Kidney epithelial cell (primary cell): ENCODE results near the gene SORCS3. TPM values are rescaled to one million over a fixed set of nuclear protein-coding genes. Genes with fewer than 3 reads are reported as not detected.
A peak's percentile ranks its signal among the peaks of the same experiment; 100 is the strongest.

Source experiments
- DNase-seq: peaks from one replicate; pipeline ENCODE4 v3.0.0-alpha.2; 2010; ENCODE audit warnings: low read depth
- H3K27me3 ChIP-seq: 2 replicates; pipeline ENCODE4 v1.6.0; 2011; ENCODE audit warnings: low read length; ENCODE audit not compliant: control insufficient read depth, insufficient read depth
- H3K36me3 ChIP-seq: 2 replicates; pipeline ENCODE4 v1.5.1; 2011; ENCODE audit warnings: low read length; ENCODE audit not compliant: control insufficient read depth, insufficient read depth
- H3K4me3 ChIP-seq: 2 replicates; pipeline ENCODE4 v1.5.1; 2011; ENCODE audit warnings: low read depth, mild to moderate bottlenecking, control low read depth, low read length
- total RNA-seq: library from RNA; depleted of rRNA; stranded (reverse); fragments of >200 nt; gene quantifications from 2 replicates; pipeline ENCODE4 v1.2.3, GENCODE V29; 2015
- TF ChIP-seq, protein P1 (sequence below): IDR thresholded peaks from 2 replicates; pipeline ENCODE4 v1.5.1; 2011; ENCODE audit warnings: mild to moderate bottlenecking, moderate library complexity, low read length, control low read depth, inconsistent platforms; ENCODE audit not compliant: insufficient read depth, poor library complexity, severe bottlenecking

Gene SORCS3
- total RNA-seq, 1 donor from 2014 or later, result 0.96 TPM

DNA sequence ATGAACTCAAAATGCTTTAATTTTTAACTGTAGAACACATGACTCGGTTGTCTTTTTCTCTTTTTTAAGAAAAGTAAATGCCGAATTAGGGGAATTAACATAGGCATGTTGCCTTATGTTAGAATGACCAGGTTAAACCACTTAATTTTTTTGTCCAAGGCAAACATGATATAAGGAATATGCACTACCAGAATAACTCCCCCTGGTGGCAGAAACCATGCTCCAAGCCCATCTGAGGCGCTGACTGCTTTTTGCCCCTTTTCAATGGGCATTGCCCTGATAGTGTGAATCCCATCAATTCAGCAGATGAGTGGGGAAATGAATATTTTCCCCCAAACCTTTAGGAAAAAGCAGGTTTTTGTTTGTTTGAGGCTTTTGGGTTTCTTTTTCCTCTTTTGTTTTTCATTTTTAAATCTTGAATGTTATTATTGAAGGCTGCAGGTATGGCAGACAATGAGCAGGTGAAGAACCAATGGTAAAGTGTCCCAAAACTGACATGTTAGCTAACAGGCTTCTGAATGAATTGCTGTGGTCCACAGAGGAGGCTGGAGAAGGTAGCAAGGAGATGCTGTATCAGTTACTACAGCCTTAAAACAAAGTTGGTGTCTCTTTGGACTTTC is 284.3 kb downstream of the SORCS3 start:
- TF ChIP-seq, protein P1, sequence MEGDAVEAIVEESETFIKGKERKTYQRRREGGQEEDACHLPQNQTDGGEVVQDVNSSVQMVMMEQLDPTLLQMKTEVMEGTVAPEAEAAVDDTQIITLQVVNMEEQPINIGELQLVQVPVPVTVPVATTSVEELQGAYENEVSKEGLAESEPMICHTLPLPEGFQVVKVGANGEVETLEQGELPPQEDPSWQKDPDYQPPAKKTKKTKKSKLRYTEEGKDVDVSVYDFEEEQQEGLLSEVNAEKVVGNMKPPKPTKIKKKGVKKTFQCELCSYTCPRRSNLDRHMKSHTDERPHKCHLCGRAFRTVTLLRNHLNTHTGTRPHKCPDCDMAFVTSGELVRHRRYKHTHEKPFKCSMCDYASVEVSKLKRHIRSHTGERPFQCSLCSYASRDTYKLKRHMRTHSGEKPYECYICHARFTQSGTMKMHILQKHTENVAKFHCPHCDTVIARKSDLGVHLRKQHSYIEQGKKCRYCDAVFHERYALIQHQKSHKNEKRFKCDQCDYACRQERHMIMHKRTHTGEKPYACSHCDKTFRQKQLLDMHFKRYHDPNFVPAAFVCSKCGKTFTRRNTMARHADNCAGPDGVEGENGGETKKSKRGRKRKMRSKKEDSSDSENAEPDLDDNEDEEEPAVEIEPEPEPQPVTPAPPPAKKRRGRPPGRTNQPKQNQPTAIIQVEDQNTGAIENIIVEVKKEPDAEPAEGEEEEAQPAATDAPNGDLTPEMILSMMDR, result peak; percentile 80
- Histone ChIP-seq H3K36me3 (no peaks in the 10 kb centered on the region), H3K27me3 (no peaks in the 10 kb centered on the region), H3K4me3 (no peak overlapping the region)
- DNase-seq, result no peak

DNA sequence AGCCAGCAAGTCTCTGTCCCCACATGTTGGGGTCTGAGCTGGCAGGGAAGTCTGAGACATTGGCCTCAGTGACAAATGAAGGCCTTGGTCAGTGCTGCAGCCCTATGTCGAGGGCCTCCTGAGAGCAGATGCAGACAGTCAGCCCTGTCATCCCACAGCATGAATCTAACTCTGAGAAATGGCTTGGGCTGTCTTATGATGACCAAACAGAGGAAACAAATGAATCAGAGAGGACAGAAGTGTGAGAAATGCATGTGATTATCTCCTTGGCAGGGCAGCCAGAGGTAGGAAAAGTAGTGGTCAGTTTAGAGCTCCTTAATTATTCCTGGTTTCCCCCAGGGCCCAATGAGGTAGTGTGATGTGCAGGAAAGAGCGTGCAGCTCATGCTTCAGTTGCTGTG is 287.6 kb downstream of the SORCS3 start:
- Histone ChIP-seq H3K36me3 (no peaks in the 10 kb centered on the region), H3K4me3 (no peak overlapping the region), H3K27me3 (no peaks in the 10 kb centered on the region)
- TF ChIP-seq, protein P1, result no peak
- no peak for DNase-seq

DNA sequence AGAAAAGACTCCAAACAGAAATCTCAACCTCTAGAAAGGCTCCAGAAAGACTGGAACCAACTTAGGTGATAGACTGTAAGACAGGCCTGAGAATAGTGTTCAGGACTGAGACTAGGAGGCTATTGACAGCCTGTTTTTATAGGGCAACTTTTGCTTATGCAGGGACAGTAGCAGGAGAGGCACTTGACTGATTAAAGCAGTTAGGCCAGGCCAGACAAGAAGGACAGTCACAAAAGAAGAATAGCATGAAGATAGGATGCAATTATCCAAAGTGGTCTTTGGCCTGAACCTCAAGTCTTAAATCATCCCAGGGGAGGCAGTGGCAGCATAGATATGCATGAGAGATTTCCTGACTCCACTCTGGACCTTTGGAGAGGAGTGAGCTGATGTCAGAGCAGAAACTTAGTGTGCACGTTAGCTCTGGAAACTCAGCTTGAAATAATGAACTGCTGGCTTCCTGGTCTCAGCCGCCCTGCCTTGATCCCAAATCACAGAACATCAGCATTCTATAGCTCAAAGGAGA is 290.6 kb downstream of the SORCS3 start:
- Histone ChIP-seq H3K36me3 (no peaks in the 10 kb centered on the region), H3K4me3 (no peak overlapping the region), H3K27me3 (no peaks in the 10 kb centered on the region)
- TF ChIP-seq, protein P1, result no peak
- peak; percentile 12 for DNase-seq

DNA sequence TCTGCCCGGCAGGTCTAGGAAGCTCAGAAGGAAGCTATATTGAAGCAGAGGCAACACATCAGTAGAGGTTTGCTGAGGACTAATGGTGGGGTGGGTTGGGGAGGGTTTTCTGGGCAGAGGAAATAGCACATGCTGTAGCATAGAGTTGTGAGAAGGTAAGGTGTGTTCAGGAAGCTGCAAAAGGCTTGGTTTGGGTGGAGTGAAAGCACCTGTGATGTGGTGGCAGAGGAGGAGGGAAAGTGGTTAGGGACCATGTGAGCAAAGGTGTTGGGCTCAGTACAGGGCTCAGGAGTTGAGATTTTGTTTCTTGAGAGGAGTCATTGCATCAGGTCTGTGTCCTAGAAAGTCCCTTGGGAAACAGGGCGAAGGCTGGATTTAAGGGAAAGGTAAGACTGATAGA is 294.6 kb downstream of the SORCS3 start:
- TF ChIP-seq, protein P1, result no peak
- Histone ChIP-seq H3K4me3 (no peak overlapping the region), H3K36me3 (no peaks in the 10 kb centered on the region), H3K27me3 (no peaks in the 10 kb centered on the region)
- DNase-seq, result no peak

DNA sequence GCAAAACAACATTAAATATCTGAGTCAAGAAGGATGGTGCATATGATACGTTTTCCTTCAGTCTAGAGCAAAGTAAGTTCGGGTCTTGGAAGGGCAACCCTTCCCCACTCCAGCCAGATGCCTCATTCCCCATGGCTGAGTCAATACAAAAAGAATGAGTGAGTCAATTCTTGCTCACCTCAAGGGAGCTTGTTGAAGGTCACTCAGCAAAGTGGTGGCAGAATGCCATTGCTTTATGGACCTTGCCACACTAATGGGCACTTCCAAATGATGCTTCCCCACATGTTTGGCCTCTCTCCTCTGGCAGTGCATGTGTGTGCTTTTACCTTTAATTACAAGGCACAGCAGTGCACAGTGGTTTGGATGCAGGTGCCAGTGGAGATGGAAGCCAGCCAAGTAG is 296.5 kb downstream of the SORCS3 start:
- TF ChIP-seq, protein P1, result no peak
- DNase-seq, result peak; percentile 98
- no peak overlapping the region for H3K4me3 ChIP-seq
- H3K36me3 ChIP-seq, result no peaks in the 10 kb centered on the region
- H3K27me3 ChIP-seq, result no peaks in the 10 kb centered on the region

DNA sequence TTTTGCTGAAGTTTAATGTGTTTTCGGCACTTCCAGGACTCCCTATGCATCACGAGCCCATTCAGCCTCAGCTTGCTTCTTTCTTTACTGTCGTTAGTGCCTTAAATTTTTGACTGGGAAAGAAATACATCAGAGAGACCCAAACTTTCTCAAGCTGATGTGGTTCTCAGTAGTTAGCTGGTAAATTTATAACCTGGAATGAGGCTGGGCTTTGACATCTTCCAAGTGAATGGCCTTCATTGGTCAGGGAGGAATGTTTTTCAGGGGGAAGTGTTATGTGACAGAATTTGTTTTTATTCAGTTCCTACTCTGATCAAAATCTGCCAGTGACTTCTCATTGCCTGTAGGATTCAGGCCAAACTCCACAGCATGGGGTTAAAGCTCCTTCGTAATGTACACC is 296.9 kb downstream of the SORCS3 start:
- TF ChIP-seq, protein P1, result no peak
- DNase-seq, result peak; percentile 29

More for the DNA sequence above, 296.9 kb downstream of the SORCS3 start:
- H3K4me3 ChIP-seq, result no peak overlapping the region
- no peaks in the 10 kb centered on the region for H3K36me3 ChIP-seq
- H3K27me3 ChIP-seq, result no peaks in the 10 kb centered on the region
